Lower lobe of right lung (tissue), 2 donors: ENCODE data around the gene STX10. TPM values are rescaled to one million over a fixed set of nuclear protein-coding genes. Genes with fewer than 3 reads are reported as not detected.
A peak's percentile ranks its signal among the peaks of the same experiment; 100 is the strongest.

Experiments used
- ATAC-seq, 2 donors: fragments of 200-7000 bp; cut with Tn5 transposase; one replicate each; pipeline ENCODE4 v1.9.1; 2020 to 2022; ENCODE audit warnings: mild to moderate bottlenecking in 2 of 2, moderate library complexity in 2 of 2
- DNase-seq: peaks from one replicate; pipeline ENCODE4 v3.0.0-alpha.2; 2020
- H3K27ac ChIP-seq: fragments of 200-600 bp; one replicate; pipeline ENCODE4 v1.8.0; 2022
- H3K27me3 ChIP-seq: fragments of 200-600 bp; one replicate; pipeline ENCODE4 v1.8.0; 2022; ENCODE audit warnings: low read depth
- H3K36me3 ChIP-seq: fragments of 200-600 bp; one replicate; pipeline ENCODE4 v1.8.0; 2022; ENCODE audit warnings: mild to moderate bottlenecking
- H3K4me1 ChIP-seq: fragments of 200-600 bp; one replicate; pipeline ENCODE4 v1.8.0; 2022
- H3K4me3 ChIP-seq: fragments of 200-600 bp; one replicate; pipeline ENCODE4 v1.8.0; 2022; ENCODE audit warnings: mild to moderate bottlenecking
- H3K9me3 ChIP-seq: fragments of 200-600 bp; one replicate; pipeline ENCODE4 v1.8.0; 2022
- CTCF ChIP-seq: fragments of 200-600 bp; IDR thresholded peaks from one replicate; pipeline ENCODE4 v1.8.0; 2022; ENCODE audit warnings: antibody characterized with exemption, mild to moderate bottlenecking
- intact Hi-C: fragments of 100-400 bp; cut with DNase I; formaldehyde crosslinking; loops from one replicate; pipeline ENCODE4 v1.11.0; 2022
- total RNA-seq: library from RNA; stranded (reverse); fragmentation: NEBNext Ultra II Directional; extraction: Animal tissue kit (Norgen Biotek cat#: 25700); gene quantifications from one replicate; pipeline ENCODE4 v1.2.1, GENCODE V29; 2021
- donor health status: DM: no; HTN: yes; CAD: no; lungs with severe emphysema.

Gene STX10
- total RNA-seq, 1 donor from 2014 or later: 82.7 TPM

GRCh38 chr19:13160557-13160956, 10.4 kb upstream of the STX10 start:
- Histone ChIP-seq H3K9me3 (no peaks in the 10 kb centered on the region), H3K27ac (no peak overlapping the region), H3K36me3 (no peaks in the 10 kb centered on the region), H3K4me3 (no peak overlapping the region), H3K4me1 (peaks cover 63% of the 10 kb centered on the region), H3K27me3 (no peaks in the 10 kb centered on the region)
- ATAC-seq (no peak), DNase-seq (no peak)
- no peak for TF ChIP-seq CTCF
- intact Hi-C loops: no loop called here

- intact Hi-C loops: no loop called here
- peaks cover 63% of the 10 kb centered on the region for H3K4me1 ChIP-seq
- H3K27ac ChIP-seq: no peak overlapping the region
- ATAC-seq (no peak), DNase-seq (no peak)
- H3K9me3 ChIP-seq: no peaks in the 10 kb centered on the region
- H3K27me3 ChIP-seq: no peaks in the 10 kb centered on the region
- H3K36me3 ChIP-seq: no peaks in the 10 kb centered on the region
- H3K4me3 ChIP-seq: no peak overlapping the region
- no peak for TF ChIP-seq CTCF
Observed at GRCh38 chr19:13159713-13160112, 9.5 kb upstream of the STX10 start.

- ATAC-seq: peak; percentile 20 to 31
- Histone ChIP-seq H3K4me1 (peaks cover 26% of the 10 kb centered on the region), H3K27me3 (no peaks in the 10 kb centered on the region), H3K4me3 (peak overlapping the region; percentile 97), H3K36me3 (no peaks in the 10 kb centered on the region), H3K9me3 (no peaks in the 10 kb centered on the region), H3K27ac (peak overlapping the region; percentile 100)
- intact Hi-C loops: no loop called here
- peak; percentile 87 for DNase-seq
- no peak for TF ChIP-seq CTCF
Observed at GRCh38 chr19:13155472-13156359, 5.5 kb upstream of the STX10 start.

GRCh38 chr19:13154911-13155471, 4.8 kb upstream of the STX10 start:
- TF ChIP-seq CTCF: peak; percentile 21
- H3K27me3 ChIP-seq: no peaks in the 10 kb centered on the region
- peak overlapping the region; percentile 100 for H3K27ac ChIP-seq
- DNase-seq (peak; percentile 89), ATAC-seq (peak; percentile 0 to 20)
- intact Hi-C loops: no loop called here
- H3K4me1 ChIP-seq: peaks cover 26% of the 10 kb centered on the region
- H3K9me3 ChIP-seq: no peaks in the 10 kb centered on the region
- no peaks in the 10 kb centered on the region for H3K36me3 ChIP-seq
- peak overlapping the region; percentile 97 for H3K4me3 ChIP-seq

GRCh38 chr19:13154241-13154778, 4.1 kb upstream of the STX10 start:
- peak; percentile 34 to 43 for ATAC-seq
- Histone ChIP-seq H3K4me1 (peaks cover 26% of the 10 kb centered on the region), H3K27ac (peak overlapping the region; percentile 100), H3K9me3 (no peaks in the 10 kb centered on the region), H3K36me3 (no peaks in the 10 kb centered on the region), H3K4me3 (peak overlapping the region; percentile 97), H3K27me3 (no peaks in the 10 kb centered on the region)
- no peak for TF ChIP-seq CTCF
- peak; percentile 98 for DNase-seq
- intact Hi-C loops: no loop called here
